ENCODE data around the gene PSMA6. TPM values are rescaled to one million over a fixed set of nuclear protein-coding genes. Genes with fewer than 3 reads are reported as not detected.

Gene PSMA6
- total RNA-seq, 1 donor from 2014 or later, result 270 TPM

Other genes with a start within 250 kb of the PSMA6 start
- 43.1 and 48.8 TPM in 2 replicates for gene FAM177A1, start 246.1 kb upstream of the PSMA6 start, total RNA-seq
- 34.6 and 46.1 TPM in 2 replicates for gene PPP2R3C, start 170.4 kb upstream of the PSMA6 start, total RNA-seq
- gene PRORP, start 169.8 kb upstream of the PSMA6 start, total RNA-seq, result 39.8 and 41.6 TPM in 2 replicates
- gene NFKBIA, start 112.4 kb downstream of the PSMA6 start, total RNA-seq, result 138 and 262 TPM in 2 replicates
- gene INSM2, start 241.8 kb downstream of the PSMA6 start, total RNA-seq, result not detected in 2 replicates